DMS79 treated with DMSO at 0.1 percent for 48 hours (cell line): ENCODE measurements around the gene ELOVL6.

Experiments used
- DNase-seq: peaks from one replicate; lab custom pipeline; 2025; lab: John Stamatoyannopoulos, UW

Gene ELOVL6

GRCh38 chr4:110025718-110026117, 172.7 kb downstream of the ELOVL6 start:
- DNase-seq, result no peak

- DNase-seq, result no peak
Measured at GRCh38 chr4:110025056-110025455, 173.4 kb downstream of the ELOVL6 start.

- DNase-seq, result no peak
Measured at GRCh38 chr4:110022457-110022856, 176.0 kb downstream of the ELOVL6 start.

DNA sequence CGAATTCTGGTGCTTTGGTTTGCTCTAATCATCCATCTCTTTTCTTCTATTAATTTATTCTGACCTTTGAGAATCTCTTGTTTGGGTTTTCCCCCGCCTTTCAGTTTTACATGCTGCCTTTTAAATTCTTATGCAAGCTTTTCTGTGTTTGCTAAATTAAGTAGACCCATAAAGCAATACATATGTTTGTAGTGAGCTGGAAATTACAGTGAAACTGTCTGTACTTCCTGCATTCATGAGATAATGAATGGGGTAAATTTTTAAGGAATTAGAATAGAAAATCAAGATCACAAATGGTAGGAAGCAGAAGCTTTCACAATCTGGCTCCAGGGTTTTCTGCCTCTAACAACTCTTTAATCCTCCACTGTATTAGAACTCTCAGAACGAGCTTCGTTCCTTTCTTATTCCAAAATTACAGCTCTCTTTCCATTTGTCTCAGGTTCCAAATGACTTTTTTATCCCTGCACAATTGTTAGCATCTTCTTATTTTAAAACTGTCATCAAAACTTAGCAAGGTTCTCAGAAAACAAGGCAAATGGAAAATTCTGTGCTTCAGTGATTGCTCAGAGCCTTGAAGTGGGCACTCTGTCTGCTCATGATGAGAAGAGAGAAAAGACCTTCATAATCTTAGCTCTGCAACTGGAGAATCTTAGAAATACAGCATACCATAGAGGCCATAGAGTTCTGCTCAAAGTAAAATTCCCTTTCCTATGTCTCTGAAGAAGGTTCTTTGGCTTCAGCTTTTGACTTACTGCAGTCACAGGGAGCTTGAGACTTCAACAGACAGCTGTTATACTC, 177.6 kb downstream of the ELOVL6 start:
- DNase-seq, result no peak

GRCh38 chr4:110020139-110020538, 178.3 kb downstream of the ELOVL6 start:
- no peak for DNase-seq

DNA sequence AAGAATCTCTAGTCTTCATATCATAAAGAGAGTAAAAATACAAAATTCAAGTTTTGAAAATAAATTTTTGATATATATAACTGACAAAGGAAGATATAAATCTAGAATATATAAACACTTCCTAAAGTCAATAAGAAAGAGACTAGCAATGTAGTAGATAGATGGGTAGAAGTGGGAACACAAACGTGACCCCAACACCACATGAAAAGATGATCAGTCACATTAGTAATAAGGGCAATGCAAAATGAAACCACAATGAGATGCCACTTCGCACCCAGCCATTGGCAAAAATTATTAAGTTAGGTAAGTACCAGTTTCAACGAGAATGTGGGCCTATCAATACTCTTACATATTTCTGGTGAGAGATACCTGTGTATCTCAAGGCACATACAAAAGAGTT, 179.3 kb downstream of the ELOVL6 start:
- DNase-seq, result no peak

DNA sequence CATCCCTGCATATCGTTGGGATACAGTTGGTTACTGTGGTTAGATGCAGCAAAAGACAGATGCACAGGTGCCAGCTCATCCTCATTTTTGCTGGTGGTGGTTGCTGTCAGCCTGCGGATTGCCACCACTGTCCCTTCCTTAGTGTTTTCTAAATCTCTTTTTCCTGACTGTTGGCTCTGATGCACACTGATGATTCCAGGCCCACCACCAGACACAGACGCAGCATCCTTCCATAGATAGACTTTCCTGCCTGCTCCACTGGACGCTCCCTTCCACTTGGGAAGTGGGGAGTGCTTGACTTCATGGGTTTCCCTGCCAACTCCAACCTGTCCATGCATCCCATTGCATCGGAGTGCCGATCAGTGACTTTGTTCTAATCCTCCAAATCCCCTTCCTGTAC, 184.2 kb downstream of the ELOVL6 start:
- DNase-seq, result no peak

DNA sequence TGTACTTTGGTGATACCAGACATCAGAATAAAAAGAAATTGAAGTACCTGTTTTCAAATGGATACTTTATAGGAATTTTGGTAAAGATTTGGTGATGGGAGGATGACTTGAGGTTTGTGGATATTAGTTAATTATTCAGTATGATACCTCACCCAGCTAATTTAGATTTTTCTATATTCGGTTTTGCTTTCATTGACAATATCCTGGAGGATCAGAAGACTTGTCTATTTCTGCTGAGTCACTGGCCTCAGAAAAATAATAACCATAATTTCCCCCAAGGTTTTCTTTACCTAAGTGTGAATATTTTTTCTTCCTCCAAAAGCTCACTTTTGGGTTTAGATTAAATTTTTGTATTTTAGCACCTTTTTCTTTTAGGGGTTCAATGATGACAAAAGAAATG, 185.5 kb downstream of the ELOVL6 start:
- DNase-seq, result no peak

DNA sequence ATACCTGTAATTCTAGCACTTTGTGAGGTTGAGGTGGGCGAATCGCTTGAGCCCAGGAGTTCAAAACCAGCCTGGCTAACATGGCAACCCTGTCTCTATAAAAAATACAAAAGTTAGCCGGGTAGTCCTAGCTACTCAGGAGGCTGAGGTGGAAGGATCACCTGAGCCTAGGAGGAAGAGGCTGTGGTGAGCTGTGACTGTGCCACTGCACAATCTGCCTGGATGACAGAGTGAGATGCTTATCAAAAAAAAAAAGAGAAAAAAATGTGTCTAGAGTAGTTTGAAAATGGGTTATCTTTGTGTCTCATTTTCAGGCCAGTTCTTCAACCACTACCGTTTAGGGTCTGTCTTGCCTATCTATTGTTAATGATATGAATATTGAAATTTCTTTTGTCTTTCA, 187.6 kb downstream of the ELOVL6 start:
- no peak for DNase-seq

DNA sequence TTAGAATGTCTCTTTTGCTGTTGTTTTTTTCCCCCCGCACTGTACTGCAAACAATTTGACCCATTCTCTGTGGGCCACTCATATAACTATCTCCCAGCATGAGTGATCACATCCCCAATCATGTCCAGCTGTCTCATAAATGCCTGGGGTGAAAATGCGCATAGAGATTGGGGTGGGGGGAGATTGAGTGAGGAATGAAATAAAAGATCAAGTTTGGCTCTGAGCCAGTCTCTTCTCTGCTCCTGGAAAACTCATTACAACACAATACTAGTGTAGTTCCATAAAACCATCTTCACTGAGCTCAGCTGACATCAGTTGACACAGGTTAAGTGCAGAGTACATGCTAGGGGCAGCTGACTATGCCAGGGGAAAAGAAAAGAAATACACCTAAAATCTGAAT, 188.9 kb downstream of the ELOVL6 start:
- DNase-seq, result no peak

GRCh38 chr4:110008540-110008939, 189.9 kb downstream of the ELOVL6 start:
- no peak for DNase-seq

DNA sequence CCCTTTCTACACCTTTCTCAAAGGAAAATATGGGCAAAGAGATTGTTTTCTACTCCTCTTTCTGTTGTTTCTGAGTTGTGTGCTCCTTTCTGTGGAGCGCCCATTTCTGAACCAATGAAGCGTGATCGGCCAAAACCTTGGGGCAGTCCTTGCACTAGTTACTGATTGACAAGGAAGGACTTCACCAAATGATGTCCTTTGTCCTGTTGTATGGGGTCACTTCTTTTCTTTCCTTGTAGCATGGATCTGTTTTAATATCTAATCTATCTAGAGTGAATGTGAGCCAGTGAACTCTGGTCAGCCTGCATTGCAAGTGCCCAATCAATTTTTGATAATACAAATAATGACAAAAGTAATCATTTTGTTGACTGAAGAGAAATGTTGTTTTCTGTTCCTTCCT, 191.2 kb downstream of the ELOVL6 start:
- no peak for DNase-seq

GRCh38 chr4:110005461-110006056, 192.9 kb downstream of the ELOVL6 start:
- DNase-seq, result peak; percentile 18

DNA sequence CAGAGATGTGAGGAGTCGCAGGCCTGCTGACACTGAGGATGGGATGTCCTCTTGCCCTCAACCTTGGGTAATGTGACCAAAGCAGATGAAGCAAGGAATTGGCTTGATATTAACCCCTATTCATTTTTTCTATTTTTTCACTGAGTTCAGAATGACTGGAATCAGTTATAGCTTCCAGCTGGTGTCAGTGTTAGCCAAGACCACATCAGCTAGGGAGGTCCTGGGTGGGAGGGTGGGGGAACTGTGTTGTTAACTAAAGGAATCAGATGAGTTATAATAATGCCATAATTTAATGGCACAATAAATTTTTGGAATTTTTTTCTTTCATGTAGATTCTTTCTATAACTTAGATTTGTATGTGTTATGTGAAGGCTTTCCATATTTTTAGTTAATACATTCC, 193.9 kb downstream of the ELOVL6 start:
- no peak for DNase-seq

GRCh38 chr4:110003401-110004187, 194.8 kb downstream of the ELOVL6 start:
- no peak for DNase-seq

GRCh38 chr4:110002326-110002725, 196.1 kb downstream of the ELOVL6 start:
- no peak for DNase-seq

DNA sequence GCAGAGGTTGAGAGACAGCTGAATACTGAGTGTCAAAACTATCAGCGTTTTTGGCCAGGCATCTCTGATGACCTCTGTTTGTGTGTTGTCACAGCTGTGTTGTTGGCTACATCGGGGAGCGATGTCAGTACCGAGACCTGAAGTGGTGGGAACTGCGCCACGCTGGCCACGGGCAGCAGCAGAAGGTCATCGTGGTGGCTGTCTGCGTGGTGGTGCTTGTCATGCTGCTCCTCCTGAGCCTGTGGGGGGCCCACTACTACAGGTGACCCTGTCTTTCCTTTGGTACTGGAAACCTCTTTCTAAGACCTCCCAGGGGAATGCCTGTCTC, 198.9 kb downstream of the ELOVL6 start:
- no peak for DNase-seq

DNA sequence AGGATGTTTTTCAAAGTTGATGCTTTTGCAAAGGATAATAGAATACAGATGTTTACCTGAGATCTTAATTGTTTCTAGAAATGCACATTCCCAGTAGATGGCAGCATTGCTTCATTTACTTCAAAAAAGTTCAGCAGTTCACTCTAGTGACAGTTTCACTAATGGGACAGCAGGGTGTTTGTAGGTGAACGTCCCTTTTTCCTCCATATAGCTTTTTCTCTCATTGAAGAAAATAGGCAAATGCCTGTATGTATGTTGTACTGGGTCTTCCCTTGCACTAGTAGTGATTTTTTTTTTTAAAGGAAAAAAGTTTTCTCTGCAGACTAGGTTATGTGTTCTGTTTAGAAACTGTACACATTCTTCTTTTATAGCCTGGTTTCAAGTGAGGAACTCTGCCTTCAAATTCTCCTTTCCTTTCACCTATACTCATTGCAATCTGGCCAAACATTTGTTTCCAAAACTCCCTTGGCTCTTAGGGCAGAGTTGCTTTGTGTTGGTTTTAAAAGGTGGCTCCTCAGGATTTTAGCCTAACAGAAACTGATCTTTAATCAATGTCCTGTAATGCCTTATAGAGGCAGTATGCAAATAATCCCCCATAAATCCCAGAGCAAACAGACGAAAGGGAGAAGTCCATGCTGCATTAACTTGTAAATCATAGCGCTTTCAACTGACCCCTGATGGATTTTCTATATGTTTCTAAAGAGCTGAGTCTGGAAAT, 199.4 kb downstream of the ELOVL6 start:
- peak; percentile 5 for DNase-seq

DNA sequence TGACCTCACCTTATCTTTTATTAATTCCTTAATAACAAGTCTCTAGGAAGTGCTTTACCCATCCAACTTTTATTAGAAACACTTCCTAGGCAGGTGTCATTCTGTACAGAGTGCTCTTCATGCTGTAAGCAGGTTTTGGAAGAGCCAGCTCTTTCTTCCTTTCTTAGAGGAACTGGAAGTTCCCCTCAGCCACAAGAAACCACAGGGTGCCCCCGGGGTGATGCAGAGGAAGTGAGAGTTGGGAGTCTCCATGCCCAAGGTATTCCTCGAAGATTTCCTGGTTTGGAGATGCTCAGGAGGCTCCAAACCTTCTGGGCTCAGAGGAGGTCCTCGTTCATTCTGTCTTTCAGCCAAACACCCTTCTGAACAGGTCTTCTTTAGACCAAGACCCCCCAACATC, 201.9 kb downstream of the ELOVL6 start:
- DNase-seq, result no peak
